Mononuclear cell (primary cell): ENCODE measurements around the gene LHCGR. TPM values are rescaled to one million over a fixed set of nuclear protein-coding genes. Genes with fewer than 3 reads are reported as not detected.
"Not testable (repeated sequence)": the region's sequence is repeated elsewhere in the genome, so short reads cannot be mapped to it uniquely, and the experiment has no call there.

ENCODE experiments used
- H3K27me3 ChIP-seq: 2 replicates; pipeline ENCODE4 v1.6.0; 2011; ENCODE audit warnings: low read length, control low read depth; ENCODE audit not compliant: insufficient read depth
- H3K4me1 ChIP-seq: 2 replicates; pipeline ENCODE4 v1.5.1; 2011; ENCODE audit warnings: mild to moderate bottlenecking, low read length, control low read depth; ENCODE audit not compliant: insufficient read depth
- H3K4me3 ChIP-seq: 2 replicates; pipeline ENCODE4 v1.5.1; 2011; ENCODE audit warnings: mild to moderate bottlenecking, low read length, moderate library complexity
- H3K9me3 ChIP-seq: 2 replicates; pipeline ENCODE4 v1.5.1; 2011; ENCODE audit warnings: low read depth, mild to moderate bottlenecking, control low read depth, low read length
- total RNA-seq: library from RNA; depleted of rRNA; stranded (reverse); fragments of >200 nt; gene quantifications from one replicate; pipeline ENCODE4 v1.2.3, GENCODE V29; 2012

LHCGR gene
- total RNA-seq, 1 donor: not detected

GRCh38 chr2:48759682-48760081 is 4.2 kb upstream of the LHCGR start:
- H3K4me1 ChIP-seq: no peaks in the 10 kb centered on the region
- H3K27me3 ChIP-seq: peaks cover 27% of the 10 kb centered on the region
- H3K4me3 ChIP-seq: no peak overlapping the region
- no peaks in the 10 kb centered on the region for H3K9me3 ChIP-seq

- Histone ChIP-seq H3K4me3 (no peak overlapping the region), H3K9me3 (no peaks in the 10 kb centered on the region), H3K27me3 (peaks cover 36% of the 10 kb centered on the region), H3K4me1 (no peaks in the 10 kb centered on the region)
Measured at GRCh38 chr2:48756289-48756688, 765 bp upstream of the LHCGR start.

GRCh38 chr2:48754874-48755273 is 650 bp downstream of the LHCGR start:
- Histone ChIP-seq H3K4me1 (no peaks in the 10 kb centered on the region), H3K4me3 (no peak overlapping the region), H3K9me3 (no peaks in the 10 kb centered on the region), H3K27me3 (peaks cover 36% of the 10 kb centered on the region)

GRCh38 chr2:48753228-48753627 is 2.3 kb downstream of the LHCGR start:
- H3K9me3 ChIP-seq: no peaks in the 10 kb centered on the region
- H3K4me1 ChIP-seq: no peaks in the 10 kb centered on the region
- peaks cover 36% of the 10 kb centered on the region for H3K27me3 ChIP-seq
- H3K4me3 ChIP-seq: no peak overlapping the region

- no peak overlapping the region for H3K4me3 ChIP-seq
- H3K9me3 ChIP-seq: no peaks in the 10 kb centered on the region
- peaks cover 14% of the 10 kb centered on the region for H3K27me3 ChIP-seq
Measured at GRCh38 chr2:48750128-48750739, 5.3 kb downstream of the LHCGR start.

GRCh38 chr2:48749291-48750127 is 6.0 kb downstream of the LHCGR start:
- H3K9me3 ChIP-seq: no peaks in the 10 kb centered on the region
- H3K27me3 ChIP-seq: peaks cover 7% of the 10 kb centered on the region
- no peak overlapping the region for H3K4me3 ChIP-seq
- no peaks in the 10 kb centered on the region for H3K4me1 ChIP-seq

More at GRCh38 chr2:48750128-48750739, 5.3 kb downstream of the LHCGR start:
- no peaks in the 10 kb centered on the region for H3K4me1 ChIP-seq

GRCh38 chr2:48747319-48747718 is 8.2 kb downstream of the LHCGR start:
- no peaks in the 10 kb centered on the region for H3K9me3 ChIP-seq
- no peaks in the 10 kb centered on the region for H3K4me1 ChIP-seq
- H3K27me3 ChIP-seq: no peaks in the 10 kb centered on the region
- H3K4me3 ChIP-seq: no peak overlapping the region

GRCh38 chr2:48739236-48739635 is 16.3 kb downstream of the LHCGR start:
- H3K27me3 ChIP-seq, H3K9me3 ChIP-seq, H3K4me1 ChIP-seq: not testable (repeated sequence)

GRCh38 chr2:48738806-48739205 is 16.7 kb downstream of the LHCGR start:
- H3K9me3 ChIP-seq: no peaks in the 10 kb centered on the region
- H3K27me3 ChIP-seq: no peaks in the 10 kb centered on the region
- H3K4me1 ChIP-seq: no peaks in the 10 kb centered on the region
- H3K4me3 ChIP-seq: no peak overlapping the region

More at GRCh38 chr2:48739236-48739635, 16.3 kb downstream of the LHCGR start:
- not testable (repeated sequence) for H3K4me3 ChIP-seq

- Histone ChIP-seq H3K9me3 (no peaks in the 10 kb centered on the region), H3K4me3 (no peak overlapping the region), H3K27me3 (no peaks in the 10 kb centered on the region)
Measured at GRCh38 chr2:48736251-48736650, 19.3 kb downstream of the LHCGR start.

DNA sequence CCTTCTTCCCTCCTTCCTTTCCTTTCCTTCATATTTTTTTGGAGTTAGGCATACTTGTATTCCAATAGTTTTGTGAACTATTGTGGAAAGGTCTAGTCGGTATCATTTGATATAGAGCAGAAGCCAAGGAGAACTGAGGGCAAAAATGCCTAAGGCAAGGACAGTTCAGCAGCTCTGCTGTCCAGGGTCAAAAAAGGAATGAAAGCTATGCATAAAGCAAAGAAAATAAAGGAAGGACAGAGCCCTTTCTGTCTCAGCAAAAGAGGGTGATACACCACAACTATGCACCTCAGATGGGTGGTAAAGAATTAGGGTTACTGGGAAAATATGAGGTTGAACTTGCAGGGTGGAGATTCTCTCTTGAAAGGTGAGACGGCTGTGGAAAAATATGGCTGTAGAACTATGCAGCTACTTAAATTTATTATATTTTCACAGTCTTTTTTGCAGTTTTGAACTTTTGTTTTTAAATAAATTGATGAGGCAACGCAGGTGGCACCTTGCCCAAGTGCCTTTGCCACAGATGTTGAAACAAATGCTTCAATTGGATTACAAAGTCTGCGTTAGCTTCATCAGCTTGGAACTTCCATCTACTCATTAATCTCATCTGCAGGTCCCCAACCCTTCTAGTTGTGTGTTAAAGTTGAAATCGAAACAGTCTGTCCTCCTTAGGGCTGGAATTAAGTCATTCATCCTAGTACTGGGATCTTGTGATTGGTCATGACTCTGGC is 20.8 kb downstream of the LHCGR start:
- Histone ChIP-seq H3K9me3 (no peaks in the 10 kb centered on the region), H3K4me1 (no peaks in the 10 kb centered on the region), H3K27me3 (no peaks in the 10 kb centered on the region), H3K4me3 (no peak overlapping the region)

More at GRCh38 chr2:48736251-48736650, 19.3 kb downstream of the LHCGR start:
- no peaks in the 10 kb centered on the region for H3K4me1 ChIP-seq

GRCh38 chr2:48733067-48733503 is 22.4 kb downstream of the LHCGR start:
- H3K4me3 ChIP-seq: no peak overlapping the region
- no peaks in the 10 kb centered on the region for H3K9me3 ChIP-seq
- H3K4me1 ChIP-seq: no peaks in the 10 kb centered on the region
- H3K27me3 ChIP-seq: no peaks in the 10 kb centered on the region

GRCh38 chr2:48728840-48729239 is 26.7 kb downstream of the LHCGR start:
- Histone ChIP-seq H3K4me1 (no peaks in the 10 kb centered on the region), H3K9me3 (no peaks in the 10 kb centered on the region), H3K27me3 (no peaks in the 10 kb centered on the region), H3K4me3 (no peak overlapping the region)

- Histone ChIP-seq H3K4me3 (no peak overlapping the region), H3K27me3 (no peaks in the 10 kb centered on the region), H3K9me3 (no peaks in the 10 kb centered on the region), H3K4me1 (no peaks in the 10 kb centered on the region)
Measured at GRCh38 chr2:48728295-48728694, 27.2 kb downstream of the LHCGR start.

GRCh38 chr2:48727560-48727959 is 28.0 kb downstream of the LHCGR start:
- Histone ChIP-seq H3K27me3 (no peaks in the 10 kb centered on the region), H3K4me3 (no peak overlapping the region), H3K4me1 (no peaks in the 10 kb centered on the region), H3K9me3 (no peaks in the 10 kb centered on the region)
